Stimulated activated naive CD8-positive, alpha-beta T cell treated with anti-CD3 and anti-CD28 coated beads, Interleukin-15, Interleukin-2, amounts not matched to agents 100 U/mL and 50 U/mL, for 24 hours (primary cell): ENCODE measurements around the gene BLACAT1.
"Not testable (repeated sequence)": the region's sequence is repeated elsewhere in the genome, so short reads cannot be mapped to it uniquely, and the experiment has no call there.

Experiments used
- ATAC-seq: fragments of 150-1000 bp; cut with Tn5 transposase; one replicate; pipeline ENCODE4 v1.10.0; 2021
- DNase-seq: peaks from one replicate; pipeline ENCODE4 v3.0.0; 2021

The BLACAT1 gene

GRCh38 chr1:205484985-205485967, 29.4 kb upstream of the BLACAT1 start:
- DNase-seq (peak; percentile 62), ATAC-seq (peak; percentile 52)

- ATAC-seq, result no peak
- DNase-seq, result no peak
Measured at GRCh38 chr1:205483372-205483771, 27.5 kb upstream of the BLACAT1 start.

GRCh38 chr1:205482587-205482986, 26.7 kb upstream of the BLACAT1 start:
- ATAC-seq, DNase-seq: not testable (repeated sequence)

- ATAC-seq (peak; percentile 19), DNase-seq (no peak)
Measured at GRCh38 chr1:205481629-205482151, 25.8 kb upstream of the BLACAT1 start.

GRCh38 chr1:205481218-205481617, 25.4 kb upstream of the BLACAT1 start:
- DNase-seq, result no peak
- ATAC-seq, result no peak

- ATAC-seq (peak; percentile 86), DNase-seq (peak; percentile 75)
Measured at GRCh38 chr1:205480349-205480985, 24.6 kb upstream of the BLACAT1 start.

- DNase-seq, ATAC-seq: not testable (repeated sequence)
Measured at GRCh38 chr1:205478985-205479384, 23.1 kb upstream of the BLACAT1 start.

- DNase-seq (no peak), ATAC-seq (no peak)
Measured at GRCh38 chr1:205477759-205478247, 22.0 kb upstream of the BLACAT1 start.

- DNase-seq (no peak), ATAC-seq (no peak)
Measured at GRCh38 chr1:205477121-205477758, 21.4 kb upstream of the BLACAT1 start.

GRCh38 chr1:205476648-205477047, 20.8 kb upstream of the BLACAT1 start:
- DNase-seq, result no peak
- no peak for ATAC-seq

- DNase-seq, result no peak
- no peak for ATAC-seq
Measured at GRCh38 chr1:205475855-205476254, 20.0 kb upstream of the BLACAT1 start.

- DNase-seq (no peak), ATAC-seq (no peak)
Measured at GRCh38 chr1:205474571-205474970, 18.7 kb upstream of the BLACAT1 start.

- ATAC-seq, result no peak
Measured at GRCh38 chr1:205473966-205474365, 18.1 kb upstream of the BLACAT1 start.

GRCh38 chr1:205473475-205473874, 17.6 kb upstream of the BLACAT1 start:
- DNase-seq, result no peak
- ATAC-seq, result no peak

More at GRCh38 chr1:205473966-205474365, 18.1 kb upstream of the BLACAT1 start:
- DNase-seq, result no peak

GRCh38 chr1:205472737-205473441, 17.0 kb upstream of the BLACAT1 start:
- ATAC-seq (no peak), DNase-seq (no peak)

- no peak for DNase-seq
Measured at GRCh38 chr1:205470131-205470530, 14.3 kb upstream of the BLACAT1 start.

GRCh38 chr1:205466595-205467220, 10.9 kb upstream of the BLACAT1 start:
- ATAC-seq, result no peak
- no peak for DNase-seq

More at GRCh38 chr1:205470131-205470530, 14.3 kb upstream of the BLACAT1 start:
- no peak for ATAC-seq

GRCh38 chr1:205465392-205465791, 9.5 kb upstream of the BLACAT1 start:
- no peak for DNase-seq
- no peak for ATAC-seq

GRCh38 chr1:205458777-205459566, 3.1 kb upstream of the BLACAT1 start:
- DNase-seq (peak; percentile 40), ATAC-seq (no peak)
